ENCODE data around the gene CARMIL1.

Gene CARMIL1

GRCh38 chr6:25454136-25454535, 175.0 kb downstream of the CARMIL1 start:
- H3K4me3 ChIP-seq (ENCODE audit: control insufficient read depth, low read depth, low read length), result no peak overlapping the region
- TF ChIP-seq CTCF (conservative IDR thresholded peaks at IDR 0.05; ENCODE audit: control insufficient read depth, insufficient read depth, low read depth, low read length), result no peak
- DNase-seq (ENCODE audit: low read depth), result peak; percentile 41

- peak; percentile 31 for DNase-seq (ENCODE audit: low read depth)
- TF ChIP-seq CTCF (conservative IDR thresholded peaks at IDR 0.05; ENCODE audit: control insufficient read depth, insufficient read depth, low read depth, low read length), result no peak
- H3K4me3 ChIP-seq (ENCODE audit: control insufficient read depth, low read depth, low read length), result no peak overlapping the region
These were observed 177.3 kb downstream of the CARMIL1 start for GRCh38 chr6:25456249-25457040.

- no peak overlapping the region for H3K4me3 ChIP-seq (ENCODE audit: control insufficient read depth, low read depth, low read length)
- TF ChIP-seq CTCF (conservative IDR thresholded peaks at IDR 0.05; ENCODE audit: control insufficient read depth, insufficient read depth, low read depth, low read length), result no peak
- no peak for DNase-seq (ENCODE audit: low read depth)
These were observed 178.3 kb downstream of the CARMIL1 start for GRCh38 chr6:25457516-25457915.

- no peak for TF ChIP-seq CTCF (conservative IDR thresholded peaks at IDR 0.05; ENCODE audit: control insufficient read depth, insufficient read depth, low read depth, low read length)
- no peak overlapping the region for H3K4me3 ChIP-seq (ENCODE audit: control insufficient read depth, low read depth, low read length)
- DNase-seq (ENCODE audit: low read depth), result peak; percentile 91
These were observed 179.3 kb downstream of the CARMIL1 start for GRCh38 chr6:25458485-25458884.

DNA sequence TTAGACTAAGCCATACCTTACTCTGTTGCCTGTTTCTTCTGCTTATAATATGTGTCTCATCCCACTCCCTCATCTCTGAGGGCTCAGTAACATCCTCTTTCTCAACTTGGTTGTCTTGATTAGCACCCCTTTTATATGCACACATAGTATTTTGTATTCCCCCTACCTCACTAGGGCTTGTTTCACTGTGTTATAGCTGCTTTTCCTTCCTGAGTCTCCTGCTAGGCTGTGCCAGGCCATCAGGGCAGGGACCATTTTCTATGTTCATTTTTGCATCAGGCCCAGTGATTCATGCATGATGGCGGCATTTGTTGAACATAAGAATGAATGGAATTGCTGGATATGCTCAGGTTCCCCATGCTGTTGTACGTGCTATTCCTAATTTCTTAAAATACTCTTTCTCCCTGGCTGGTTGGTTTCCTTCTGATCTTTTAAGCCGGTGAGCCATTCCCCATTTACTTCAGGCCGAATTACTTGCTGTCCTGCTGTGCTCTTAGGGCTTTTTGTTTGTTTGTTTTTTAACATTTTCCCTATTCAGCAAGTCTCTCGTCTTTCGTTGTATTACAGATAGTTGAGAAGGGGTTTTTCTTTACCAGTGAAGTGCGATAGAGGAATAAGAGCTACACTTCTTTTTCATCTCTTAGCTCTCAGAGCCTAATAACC, 183.2 kb downstream of the CARMIL1 start:
- no peak for DNase-seq (ENCODE audit: low read depth)
- TF ChIP-seq CTCF (conservative IDR thresholded peaks at IDR 0.05; ENCODE audit: control insufficient read depth, insufficient read depth, low read depth, low read length), result no peak
- H3K4me3 ChIP-seq (ENCODE audit: control insufficient read depth, low read depth, low read length), result no peak overlapping the region

DNA sequence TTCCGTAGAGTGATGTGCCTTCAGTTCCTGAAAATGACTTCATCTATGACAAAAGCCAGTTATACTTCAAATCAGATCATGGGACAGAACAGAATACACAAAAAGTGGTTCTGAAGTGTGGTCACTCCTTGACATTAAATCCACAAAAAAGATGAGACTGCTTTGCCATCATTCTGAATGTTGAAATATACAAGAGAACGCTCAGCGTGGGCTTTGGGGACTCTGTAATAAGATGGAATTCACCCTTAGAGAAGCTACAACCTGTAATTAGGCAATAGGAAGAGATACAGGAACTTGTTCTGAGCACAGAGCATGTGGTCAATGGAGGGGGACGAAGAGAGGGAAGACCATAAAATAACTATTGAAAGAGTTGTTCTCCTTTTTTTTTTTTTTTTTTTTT, 184.3 kb downstream of the CARMIL1 start:
- no peak for TF ChIP-seq CTCF (conservative IDR thresholded peaks at IDR 0.05; ENCODE audit: control insufficient read depth, insufficient read depth, low read depth, low read length)
- H3K4me3 ChIP-seq (ENCODE audit: control insufficient read depth, low read depth, low read length), result no peak overlapping the region
- no peak for DNase-seq (ENCODE audit: low read depth)

Data from fibroblast of mammary gland (primary cell).